IMR-90 (cell line): Measurements from ENCODE around the gene IQCE. TPM values are rescaled to one million over a fixed set of nuclear protein-coding genes. Genes with fewer than 3 reads are reported as not detected.
"Not testable (repeated sequence)": the region's sequence is repeated elsewhere in the genome, so short reads cannot be mapped to it uniquely, and the experiment has no call there.

Source experiments
- ATAC-seq: fragments of 200-7000 bp; cut with Tn5 transposase; 2 replicates; pipeline ENCODE4 v1.9.1; 2020; ENCODE audit warnings: low read depth, mild to moderate bottlenecking, moderate library complexity
- BruUV-seq: library from RNA; stranded (reverse); fragments of 400-500 nt; replicated peaks from 2 replicates; lab custom pipeline; 2021; lab: Mats Ljungman, UMichigan
- CTCF ChIA-PET: fragments of 300-600 bp; formaldehyde crosslinking; extraction: SDS; loops from one replicate; lab custom pipeline; 2021; ENCODE audit warnings: antibody characterized with exemption; lab: Yijun Ruan, JAX
- POLR2A ChIA-PET: fragments of 300-600 bp; sonication (Branson Sonifier 250); formaldehyde crosslinking; loops from one replicate; lab custom pipeline; 2022; ENCODE audit warnings: antibody characterized with exemption; ENCODE audit not compliant: unreplicated experiment; lab: Charles Lee
- DNase-seq: peaks from one replicate; pipeline ENCODE4 v3.0.0; 2013
- H2AFZ ChIP-seq: replicated peaks from 2 replicates; pipeline ENCODE3; 2013; ENCODE audit warnings: low read length, mild to moderate bottlenecking; ENCODE audit not compliant: poor library complexity
- H2AK5ac ChIP-seq: 2 replicates; pipeline ENCODE4 v1.6.1; 2013; ENCODE audit warnings: low read depth, low read length, inconsistent platforms
- H2AK9ac ChIP-seq: replicated peaks from 2 replicates; pipeline ENCODE3; 2013; ENCODE audit warnings: mild to moderate bottlenecking, low read depth, low read length, moderate library complexity; ENCODE audit not compliant: poor library complexity
- H2BK120ac ChIP-seq: 2 replicates; pipeline ENCODE4 v1.6.1; 2013; ENCODE audit warnings: low read depth, low read length, inconsistent platforms
- H2BK15ac ChIP-seq: 3 replicates; pipeline ENCODE4 v1.6.1; 2013; ENCODE audit warnings: low read depth, low read length, inconsistent platforms
- H2BK20ac ChIP-seq: 2 replicates; pipeline ENCODE4 v1.6.1; 2013; ENCODE audit warnings: low read depth, mild to moderate bottlenecking, inconsistent platforms, low read length, moderate library complexity
- H2BK5ac ChIP-seq: 2 replicates; pipeline ENCODE4 v1.6.1; 2013; ENCODE audit warnings: mild to moderate bottlenecking, low read depth, low read length, inconsistent platforms; ENCODE audit not compliant: poor library complexity, severe bottlenecking
- H3K14ac ChIP-seq: replicated peaks from 2 replicates; pipeline ENCODE4 v1.6.1; 2013; ENCODE audit warnings: low read depth, low read length, inconsistent platforms
- H3K18ac ChIP-seq: 2 replicates; pipeline ENCODE4 v1.6.1; 2013; ENCODE audit warnings: low read depth, low read length, control low read depth
- H3K23ac ChIP-seq: 2 replicates; pipeline ENCODE4 v1.6.1; 2013; ENCODE audit warnings: low read depth, low read length, inconsistent platforms
- H3K27ac ChIP-seq: 2 replicates; pipeline ENCODE4 v1.5.1; 2013; ENCODE audit warnings: mild to moderate bottlenecking, control low read depth, low read length; ENCODE audit not compliant: insufficient read depth
- H3K27me3 ChIP-seq: 2 replicates; pipeline ENCODE4 v1.6.1; 2013; ENCODE audit warnings: low read length; ENCODE audit not compliant: control insufficient read depth, insufficient read depth
- H3K36me3 ChIP-seq: 2 replicates; pipeline ENCODE4 v1.6.1; 2013; ENCODE audit warnings: low read length, mixed read lengths; ENCODE audit not compliant: control insufficient read depth, insufficient read depth
- H3K4ac ChIP-seq: 2 replicates; pipeline ENCODE4 v1.6.1; 2013; ENCODE audit warnings: low read depth, low read length, inconsistent platforms
- H3K4me1 ChIP-seq: 2 replicates; pipeline ENCODE4 v1.6.1; 2013; ENCODE audit warnings: low read length, mixed read lengths; ENCODE audit not compliant: control insufficient read depth, insufficient read depth
- H3K4me2 ChIP-seq: 2 replicates; pipeline ENCODE4 v1.6.1; 2013; ENCODE audit warnings: low read depth, mild to moderate bottlenecking, control low read depth, low read length, moderate library complexity
- H3K4me3 ChIP-seq: 2 replicates; pipeline ENCODE4 v1.5.1; 2013; ENCODE audit warnings: low read depth, mild to moderate bottlenecking, control low read depth, low read length, moderate library complexity; ENCODE audit not compliant: insufficient read depth
- H3K56ac ChIP-seq: 2 replicates; pipeline ENCODE4 v1.6.1; 2013; ENCODE audit warnings: low read length, inconsistent platforms; ENCODE audit not compliant: insufficient read depth; ENCODE audit errors: extremely low read depth
- H3K79me1 ChIP-seq, 2 experiments: 2 replicates each; pipeline ENCODE4 v1.6.1; 2013; ENCODE audit warnings: low read length in 2 of 2, inconsistent platforms in 1 of 2, low read depth in 1 of 2
- H3K9ac ChIP-seq: 2 replicates; pipeline ENCODE4 v1.6.1; 2013; ENCODE audit warnings: low read depth, low read length, control low read depth
- H3K9me1 ChIP-seq: 2 replicates; pipeline ENCODE4 v1.6.1; 2013; ENCODE audit warnings: low read length, inconsistent platforms; ENCODE audit not compliant: insufficient read depth
- H3K9me3 ChIP-seq: 2 replicates; pipeline ENCODE4 v1.6.1; 2013; ENCODE audit warnings: low read length; ENCODE audit not compliant: control insufficient read depth, insufficient read depth
- H4K20me1 ChIP-seq: 2 replicates; pipeline ENCODE4 v1.6.1; 2013; ENCODE audit warnings: low read length, inconsistent platforms; ENCODE audit not compliant: insufficient read depth
- H4K5ac ChIP-seq: 2 replicates; pipeline ENCODE4 v1.6.1; 2013; ENCODE audit warnings: mild to moderate bottlenecking, low read depth, low read length, control low read depth
- H4K8ac ChIP-seq, 2 experiments: 2 replicates each; pipeline ENCODE4 v1.6.1; 2013; ENCODE audit warnings: low read depth in 2 of 2, low read length in 2 of 2, control low read depth in 1 of 2, inconsistent platforms in 1 of 2
- H4K91ac ChIP-seq: 2 replicates; pipeline ENCODE4 v1.6.1; 2013; ENCODE audit warnings: low read depth, low read length, inconsistent platforms; ENCODE audit not compliant: insufficient read depth
- BHLHE40 ChIP-seq: fragments of 150-350 bp; IDR thresholded peaks from 2 replicates; pipeline ENCODE4 v1.6.1; 2016; ENCODE audit warnings: mild to moderate bottlenecking, low read depth, low read length
- MAFK ChIP-seq: IDR thresholded peaks from 2 replicates; pipeline ENCODE4 v1.6.1; 2012; ENCODE audit warnings: low read depth, low read length, improper control_type of control experiment
- MXI1 ChIP-seq: IDR thresholded peaks from 2 replicates; pipeline ENCODE4 v1.6.1; 2012; ENCODE audit warnings: low read depth, mild to moderate bottlenecking, low read length, moderate library complexity, borderline replicate concordance
- RCOR1 ChIP-seq: IDR thresholded peaks from 2 replicates; pipeline ENCODE4 v1.6.1; 2012; ENCODE audit warnings: mild to moderate bottlenecking, low read length, improper control_type of control experiment; ENCODE audit not compliant: insufficient replicate concordance
- RFX5 ChIP-seq: IDR thresholded peaks from 2 replicates; pipeline ENCODE4 v1.8.0; 2012; ENCODE audit warnings: low read depth, mild to moderate bottlenecking, low read length, moderate library complexity
- WGBS, 2 experiments: methylation state at CpG; one replicate each; pipeline versions ENCODE4 v1.1.5 to v1.1.7; 2013; ENCODE audit warnings: missing lambda C conversion rate in 2 of 2; ENCODE audit not compliant: insufficient read length in 1 of 2; ENCODE audit errors: extremely low coverage in 2 of 2; 5-methylcytosine and 5-hydroxymethylcytosine counted together
- dilution Hi-C: fragments of 300-500 bp; cut with HindIII; formaldehyde crosslinking; loops from one replicate; pipeline ENCODE4 v1.14.3; 2018; ENCODE audit warnings: low sequenced_read_pairs; ENCODE audit not compliant: unreplicated experiment
- in situ Hi-C: fragments of 300-500 bp; cut with MboI; formaldehyde crosslinking; loops from 3 replicates; pipeline ENCODE4 v1.14.3; 2019; ENCODE audit warnings: low sequenced_read_pairs, inconsistent platforms, mixed read lengths
- intact Hi-C: fragments of 100-400 bp; cut with micrococcal nuclease; formaldehyde crosslinking; loops from 2 replicates; pipeline ENCODE4 v1.10.0; 2022
- polyA plus RNA-seq, 3 experiments: library from polyadenylated mRNA; depleted of rRNA; stranded (reverse); fragments of >200 nt; gene quantifications; 2 replicates each; pipeline ENCODE4 v1.2.3, GENCODE V29; 2012; ENCODE audit warnings: low replicate concordance in 1 of 3
- total RNA-seq: library from RNA; depleted of rRNA; stranded (reverse); fragments of >200 nt; gene quantifications from 2 replicates; pipeline ENCODE4 v1.2.3, GENCODE V29; 2012
- TF ChIP-seq, protein P1 (sequence below): fragments of 150-350 bp; IDR thresholded peaks from 2 replicates; pipeline ENCODE4 v1.6.1; 2016; ENCODE audit warnings: low read depth, mild to moderate bottlenecking, low read length, moderate library complexity, borderline replicate concordance

The IQCE gene
- total and polyA plus RNA-seq, 2 of the 4 experiments (the other 2 are of a cell fraction) = 5.0 to 6.3 TPM

DNA sequence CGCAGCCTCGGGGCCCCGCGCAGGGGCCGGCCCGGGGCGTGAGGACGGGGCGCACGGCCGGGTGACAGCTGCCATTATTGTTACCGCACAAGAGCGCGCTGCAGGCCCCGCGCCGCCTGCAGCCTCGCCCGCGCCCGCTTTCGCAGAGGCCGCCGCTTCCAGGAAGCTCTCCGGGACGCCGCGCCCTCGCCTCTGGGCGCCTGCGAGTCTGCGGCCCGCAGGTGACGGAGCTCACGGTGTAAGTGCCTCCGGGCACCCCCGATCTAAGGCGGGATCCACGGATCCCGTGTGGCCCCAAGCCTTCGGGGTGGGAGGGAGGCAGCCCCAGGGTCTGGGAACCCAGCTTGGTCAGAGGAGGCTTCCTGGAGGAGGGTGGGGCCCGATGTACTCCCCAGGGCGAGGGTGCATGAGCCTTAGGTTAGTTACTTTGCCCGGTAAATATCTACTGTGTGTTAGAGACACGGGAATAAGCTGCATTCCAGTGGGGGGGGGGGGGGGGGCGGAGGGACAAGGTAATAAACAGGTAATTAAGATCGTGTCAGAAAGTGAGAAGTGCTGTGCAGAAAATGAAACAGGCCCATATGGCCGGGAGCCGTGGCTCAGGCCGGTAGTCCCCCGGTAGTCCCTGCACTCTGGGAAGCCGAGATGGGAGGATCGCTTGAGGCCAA, 638 bp downstream of the IQCE start:
- H3K14ac ChIP-seq = peak overlapping the region; percentile 89
- no peaks in the 10 kb centered on the region for H3K27me3 ChIP-seq
- H3K56ac ChIP-seq = peak overlapping the region; percentile 51
- H2AFZ ChIP-seq = peak overlapping the region; percentile 97
- H3K9me3 ChIP-seq = no peaks in the 10 kb centered on the region
- no TSS peak for BruUV-seq
- peak overlapping the region; percentile 41; the same call in 1 of the 2 replicates for H3K27ac ChIP-seq
- DNase-seq (no peak), ATAC-seq (no peak; the same call in 1 of the 2 replicates)
- TF ChIP-seq RFX5 (no peak), MAFK (no peak), BHLHE40 (no peak), MXI1 (0 out of 2 replicates have a peak, but pooled peaks have one; percentile 2), RCOR1 (peak; percentile 23)
- TF ChIP-seq, protein P1, sequence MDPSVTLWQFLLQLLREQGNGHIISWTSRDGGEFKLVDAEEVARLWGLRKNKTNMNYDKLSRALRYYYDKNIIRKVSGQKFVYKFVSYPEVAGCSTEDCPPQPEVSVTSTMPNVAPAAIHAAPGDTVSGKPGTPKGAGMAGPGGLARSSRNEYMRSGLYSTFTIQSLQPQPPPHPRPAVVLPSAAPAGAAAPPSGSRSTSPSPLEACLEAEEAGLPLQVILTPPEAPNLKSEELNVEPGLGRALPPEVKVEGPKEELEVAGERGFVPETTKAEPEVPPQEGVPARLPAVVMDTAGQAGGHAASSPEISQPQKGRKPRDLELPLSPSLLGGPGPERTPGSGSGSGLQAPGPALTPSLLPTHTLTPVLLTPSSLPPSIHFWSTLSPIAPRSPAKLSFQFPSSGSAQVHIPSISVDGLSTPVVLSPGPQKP = no peak
- H2AK9ac ChIP-seq = peak overlapping the region; percentile 97
- no peak overlapping the region for H2BK20ac ChIP-seq
- CTCF ChIA-PET = no interaction called here
- peak overlapping the region; percentile 82 for H3K9ac ChIP-seq
- in situ Hi-C loops = no loop called here
- dilution Hi-C loops = no loop called here
- H3K4ac ChIP-seq = peak overlapping the region; percentile 65; the same call in 1 of the 2 replicates
- POLR2A ChIA-PET = interaction anchor here (0.5 kb wide), 1 partner anchor 11 kb away, joined by 4 read pairs; no protein-coding TSS in a partner anchor
- peak overlapping the region; percentile 96 for H3K4me2 ChIP-seq
- intact Hi-C loops = loop anchor here (2.0 to 5.0 kb wide), 3 partner anchors 73 to 107 kb away; partner anchors contain the start of genes GRIFIN and TTYH3
- no peak overlapping the region for H2BK15ac ChIP-seq
- peaks cover 5% of the 10 kb centered on the region; the same call in 1 of the 2 replicates for H4K20me1 ChIP-seq
- no peaks in the 10 kb centered on the region for H3K36me3 ChIP-seq
- H3K79me1 ChIP-seq = peaks cover 16 to 24% of the 10 kb centered on the region in 2 experiments
- peak overlapping the region; percentile 16; the same call in 1 of the 2 replicates for H2AK5ac ChIP-seq
- H2BK120ac ChIP-seq = peak overlapping the region; percentile 15; the same call in 1 of the 2 replicates
- H2BK5ac ChIP-seq = peak overlapping the region; percentile 32
- peak overlapping the region; percentile 47 to 63; a peak in 2 of 4 replicates for H4K8ac ChIP-seq
- H4K5ac ChIP-seq = no peak overlapping the region
- WGBS, 2 experiments = 1% methylated on average over 34 of the region's 53 CpGs; no CpG with 5 or more reads in 1 of the 2 experiments
- H3K9me1 ChIP-seq = peaks cover 6% of the 10 kb centered on the region; the same call in 1 of the 2 replicates
- H3K4me3 ChIP-seq = peak overlapping the region; percentile 69
- H3K23ac ChIP-seq = peak overlapping the region; percentile 85; the same call in 1 of the 2 replicates
- no peak overlapping the region for H4K91ac ChIP-seq
- H3K18ac ChIP-seq = no peak overlapping the region
- peaks cover 5% of the 10 kb centered on the region for H3K4me1 ChIP-seq

GRCh38 chr7:2563955-2564354, 5.2 kb downstream of the IQCE start:
- H2BK5ac ChIP-seq, H2BK15ac ChIP-seq, H2AK9ac ChIP-seq, ATAC-seq, H3K4me1 ChIP-seq, H3K23ac ChIP-seq, H4K8ac ChIP-seq, H2AK5ac ChIP-seq, H3K4ac ChIP-seq, H3K27me3 ChIP-seq, H2BK120ac ChIP-seq, H3K4me2 ChIP-seq, H3K9me3 ChIP-seq, in situ Hi-C loops, H3K18ac ChIP-seq, DNase-seq, intact Hi-C loops, H3K27ac ChIP-seq, dilution Hi-C loops, BruUV-seq, H4K5ac ChIP-seq, CTCF ChIA-PET, H4K91ac ChIP-seq, H2BK20ac ChIP-seq, H4K20me1 ChIP-seq, H3K56ac ChIP-seq, H3K14ac ChIP-seq, H2AFZ ChIP-seq, H3K4me3 ChIP-seq, H3K9ac ChIP-seq, H3K9me1 ChIP-seq, H3K36me3 ChIP-seq: not testable (repeated sequence)
- no CpG with 5 or more reads among the region's 3 CpGs for whole genome bisulfite sequencing, 2 experiments
- H3K79me1 ChIP-seq = peaks cover 19 to 27% of the 10 kb centered on the region in 2 experiments
- POLR2A ChIA-PET = interaction anchor here (0.6 kb wide), 1 partner anchor 258 kb away, joined by 3 read pairs; no protein-coding TSS in a partner anchor
